WTC11 (cell line): ENCODE measurements around the gene SIK2. TPM values are rescaled to one million over a fixed set of nuclear protein-coding genes. Genes with fewer than 3 reads are reported as not detected.

Experiments
- ATAC-seq: fragments of 200-7000 bp; cut with Tn5 transposase; 2 replicates; pipeline ENCODE4 v1.10.0; 2021; ENCODE audit warnings: mild to moderate bottlenecking, moderate library complexity
- CTCF ChIA-PET: fragments of 300-600 bp; sonication (Branson Sonifier 250); formaldehyde crosslinking; loops from one replicate; lab custom pipeline; 2021; ENCODE audit warnings: antibody characterized with exemption; lab: Charles Lee
- POLR2A ChIA-PET: fragments of 350-600 bp; sonication (Branson Sonifier 250); formaldehyde crosslinking; loops from one replicate; lab custom pipeline; 2021; ENCODE audit warnings: antibody characterized with exemption; lab: Charles Lee
- DNase-seq: peaks from one replicate; pipeline ENCODE4 v3.0.0; 2021; ENCODE audit warnings: low spot score
- H3K27ac Mint-ChIP-seq: 2 replicates; pipeline ENCODE4 v1.8.0; 2021; ENCODE audit warnings: mixed read lengths
- H3K27me3 Mint-ChIP-seq: 2 replicates; pipeline ENCODE4 v1.8.0; 2021; ENCODE audit warnings: low read depth, mild to moderate bottlenecking, moderate library complexity, mixed read lengths
- H3K36me3 Mint-ChIP-seq: 2 replicates; pipeline ENCODE4 v1.8.0; 2021; ENCODE audit warnings: mixed read lengths
- H3K4me1 Mint-ChIP-seq: 2 replicates; pipeline ENCODE4 v1.8.0; 2022; ENCODE audit warnings: mixed read lengths
- H3K4me3 Mint-ChIP-seq: 2 replicates; pipeline ENCODE4 v1.8.0; 2021; ENCODE audit warnings: mild to moderate bottlenecking, moderate library complexity, mixed read lengths
- H3K9me3 Mint-ChIP-seq: 2 replicates; pipeline ENCODE4 v1.8.0; 2021; ENCODE audit warnings: mixed read lengths
- ATF1 ChIP-seq: sonication (generic); formaldehyde crosslinking; IDR thresholded peaks from 2 replicates; pipeline ENCODE4 v1.8.1; 2023; ENCODE audit warnings: mild to moderate bottlenecking, moderate library complexity, missing genetic modification reagents
- GTF2I ChIP-seq: fragments of 250-450 bp; sonication (Bioruptor Pico); conservative IDR thresholded peaks from 2 replicates; pipeline ENCODE4 v1.4.0; 2021; ENCODE audit warnings: mild to moderate bottlenecking
- NR2C2 ChIP-seq: sonication (generic); formaldehyde crosslinking; IDR thresholded peaks from 2 replicates; pipeline ENCODE4 v1.8.0; 2022; ENCODE audit warnings: mild to moderate bottlenecking, missing genetic modification reagents
- OVOL2 ChIP-seq: fragments of 250-450 bp; sonication (Bioruptor Pico); IDR thresholded peaks from 2 replicates; pipeline ENCODE4 v1.9.0; 2021; ENCODE audit warnings: mild to moderate bottlenecking, borderline replicate concordance
- TEAD1 ChIP-seq: sonication (generic); formaldehyde crosslinking; IDR thresholded peaks from 2 replicates; pipeline ENCODE4 v1.8.0; 2022; ENCODE audit warnings: mild to moderate bottlenecking, missing genetic modification reagents
- ZNF121 ChIP-seq: sonication (generic); formaldehyde crosslinking; IDR thresholded peaks from 2 replicates; pipeline ENCODE4 v1.8.0; 2023; ENCODE audit warnings: missing genetic modification reagents
- total RNA-seq: library from RNA; stranded (reverse); gene quantifications from 3 replicates; pipeline ENCODE4 v1.2.3, GENCODE V29; 2021
- TF ChIP-seq, protein P1 (sequence below): fragments of 250-450 bp; sonication (Bioruptor Pico); IDR thresholded peaks from 2 replicates; pipeline ENCODE4 v1.9.0; 2021; ENCODE audit warnings: mild to moderate bottlenecking, borderline replicate concordance
- TF ChIP-seq, protein P2 (sequence below): sonication (generic); formaldehyde crosslinking; IDR thresholded peaks from 2 replicates; pipeline ENCODE4 v1.8.0; 2023; ENCODE audit warnings: missing genetic modification reagents
- TF ChIP-seq, protein P3 (sequence below): sonication (generic); formaldehyde crosslinking; IDR thresholded peaks from 2 replicates; pipeline ENCODE4 v1.8.1; 2023; ENCODE audit warnings: mild to moderate bottlenecking, missing genetic modification reagents, moderate library complexity
- TF ChIP-seq, protein P4 (sequence below): sonication (generic); formaldehyde crosslinking; IDR thresholded peaks from 2 replicates; pipeline ENCODE4 v1.8.1; 2022; ENCODE audit warnings: mild to moderate bottlenecking, moderate library complexity, missing genetic modification reagents
- TF ChIP-seq, protein P5 (sequence below): sonication (generic); formaldehyde crosslinking; IDR thresholded peaks from 2 replicates; pipeline ENCODE4 v1.8.1; 2022; ENCODE audit warnings: low read depth, mild to moderate bottlenecking, moderate library complexity, missing genetic modification reagents, borderline replicate concordance
- TF ChIP-seq, protein P6 (sequence below): sonication (generic); formaldehyde crosslinking; IDR thresholded peaks from 2 replicates; pipeline ENCODE4 v1.8.0; 2022; ENCODE audit warnings: missing genetic modification reagents
- TF ChIP-seq, protein P7 (sequence below): fragments of 250-450 bp; sonication (Bioruptor Pico); IDR thresholded peaks from 2 replicates; pipeline ENCODE4 v1.9.0; 2021; ENCODE audit warnings: mild to moderate bottlenecking

The SIK2 gene
- total RNA-seq, 1 experiment from 2014 or later, result 7.2 TPM

DNA sequence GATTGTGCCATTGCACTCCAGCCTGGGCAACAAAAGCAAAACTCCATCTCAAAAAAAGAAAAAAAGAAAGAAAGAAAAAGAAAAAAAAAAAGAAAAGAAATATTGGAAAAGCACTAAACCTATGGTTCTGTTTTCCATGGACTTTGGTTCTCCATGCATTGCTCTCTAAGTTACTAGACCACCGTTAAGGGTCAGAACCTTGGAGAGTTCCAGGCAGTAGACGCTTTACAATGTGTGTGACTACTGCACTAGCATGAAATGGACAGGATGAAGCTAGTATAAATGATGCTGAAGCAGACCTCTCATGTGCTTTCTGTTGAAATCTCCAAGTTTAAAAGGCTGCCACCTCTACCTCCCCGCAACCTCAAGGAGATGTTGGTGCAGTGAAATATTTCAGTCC, 63.5 kb downstream of the SIK2 start:
- ATAC-seq, result peak; percentile 71
- Mint-ChIP-seq H3K36me3 (no peaks in the 10 kb centered on the region), H3K27me3 (no peaks in the 10 kb centered on the region), H3K27ac (no peak overlapping the region), H3K4me1 (peaks cover 8% of the 10 kb centered on the region), H3K4me3 (no peak overlapping the region), H3K9me3 (no peaks in the 10 kb centered on the region)
- peak; percentile 16 for DNase-seq
- ChIA-PET POLR2A (interaction anchor here (0.7 to 0.8 kb wide), 2 partner anchors 117 to 1546 kb away, joined by 3 read pairs; no protein-coding TSS in a partner anchor), CTCF (interaction anchor here (1.2 kb wide), 1 partner anchor 111 kb away, joined by 5 read pairs; no protein-coding TSS in a partner anchor)
- TF ChIP-seq, protein P1, sequence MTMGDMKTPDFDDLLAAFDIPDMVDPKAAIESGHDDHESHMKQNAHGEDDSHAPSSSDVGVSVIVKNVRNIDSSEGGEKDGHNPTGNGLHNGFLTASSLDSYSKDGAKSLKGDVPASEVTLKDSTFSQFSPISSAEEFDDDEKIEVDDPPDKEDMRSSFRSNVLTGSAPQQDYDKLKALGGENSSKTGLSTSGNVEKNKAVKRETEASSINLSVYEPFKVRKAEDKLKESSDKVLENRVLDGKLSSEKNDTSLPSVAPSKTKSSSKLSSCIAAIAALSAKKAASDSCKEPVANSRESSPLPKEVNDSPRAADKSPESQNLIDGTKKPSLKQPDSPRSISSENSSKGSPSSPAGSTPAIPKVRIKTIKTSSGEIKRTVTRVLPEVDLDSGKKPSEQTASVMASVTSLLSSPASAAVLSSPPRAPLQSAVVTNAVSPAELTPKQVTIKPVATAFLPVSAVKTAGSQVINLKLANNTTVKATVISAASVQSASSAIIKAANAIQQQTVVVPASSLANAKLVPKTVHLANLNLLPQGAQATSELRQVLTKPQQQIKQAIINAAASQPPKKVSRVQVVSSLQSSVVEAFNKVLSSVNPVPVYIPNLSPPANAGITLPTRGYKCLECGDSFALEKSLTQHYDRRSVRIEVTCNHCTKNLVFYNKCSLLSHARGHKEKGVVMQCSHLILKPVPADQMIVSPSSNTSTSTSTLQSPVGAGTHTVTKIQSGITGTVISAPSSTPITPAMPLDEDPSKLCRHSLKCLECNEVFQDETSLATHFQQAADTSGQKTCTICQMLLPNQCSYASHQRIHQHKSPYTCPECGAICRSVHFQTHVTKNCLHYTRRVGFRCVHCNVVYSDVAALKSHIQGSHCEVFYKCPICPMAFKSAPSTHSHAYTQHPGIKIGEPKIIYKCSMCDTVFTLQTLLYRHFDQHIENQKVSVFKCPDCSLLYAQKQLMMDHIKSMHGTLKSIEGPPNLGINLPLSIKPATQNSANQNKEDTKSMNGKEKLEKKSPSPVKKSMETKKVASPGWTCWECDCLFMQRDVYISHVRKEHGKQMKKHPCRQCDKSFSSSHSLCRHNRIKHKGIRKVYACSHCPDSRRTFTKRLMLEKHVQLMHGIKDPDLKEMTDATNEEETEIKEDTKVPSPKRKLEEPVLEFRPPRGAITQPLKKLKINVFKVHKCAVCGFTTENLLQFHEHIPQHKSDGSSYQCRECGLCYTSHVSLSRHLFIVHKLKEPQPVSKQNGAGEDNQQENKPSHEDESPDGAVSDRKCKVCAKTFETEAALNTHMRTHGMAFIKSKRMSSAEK (CRISPR knock-in tag), result no peak
- TF ChIP-seq NR2C2 (CRISPR knock-in tag) (no peak), GTF2I (no peak), ATF1 (no peak), ZNF121 (CRISPR knock-in tag) (no peak)
- TF ChIP-seq, protein P2, sequence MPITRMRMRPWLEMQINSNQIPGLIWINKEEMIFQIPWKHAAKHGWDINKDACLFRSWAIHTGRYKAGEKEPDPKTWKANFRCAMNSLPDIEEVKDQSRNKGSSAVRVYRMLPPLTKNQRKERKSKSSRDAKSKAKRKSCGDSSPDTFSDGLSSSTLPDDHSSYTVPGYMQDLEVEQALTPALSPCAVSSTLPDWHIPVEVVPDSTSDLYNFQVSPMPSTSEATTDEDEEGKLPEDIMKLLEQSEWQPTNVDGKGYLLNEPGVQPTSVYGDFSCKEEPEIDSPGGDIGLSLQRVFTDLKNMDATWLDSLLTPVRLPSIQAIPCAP (CRISPR knock-in tag), result no peak
- TF ChIP-seq, protein P3, sequence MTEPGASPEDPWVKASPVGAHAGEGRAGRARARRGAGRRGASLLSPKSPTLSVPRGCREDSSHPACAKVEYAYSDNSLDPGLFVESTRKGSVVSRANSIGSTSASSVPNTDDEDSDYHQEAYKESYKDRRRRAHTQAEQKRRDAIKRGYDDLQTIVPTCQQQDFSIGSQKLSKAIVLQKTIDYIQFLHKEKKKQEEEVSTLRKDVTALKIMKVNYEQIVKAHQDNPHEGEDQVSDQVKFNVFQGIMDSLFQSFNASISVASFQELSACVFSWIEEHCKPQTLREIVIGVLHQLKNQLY (CRISPR knock-in tag), result no peak

DNA sequence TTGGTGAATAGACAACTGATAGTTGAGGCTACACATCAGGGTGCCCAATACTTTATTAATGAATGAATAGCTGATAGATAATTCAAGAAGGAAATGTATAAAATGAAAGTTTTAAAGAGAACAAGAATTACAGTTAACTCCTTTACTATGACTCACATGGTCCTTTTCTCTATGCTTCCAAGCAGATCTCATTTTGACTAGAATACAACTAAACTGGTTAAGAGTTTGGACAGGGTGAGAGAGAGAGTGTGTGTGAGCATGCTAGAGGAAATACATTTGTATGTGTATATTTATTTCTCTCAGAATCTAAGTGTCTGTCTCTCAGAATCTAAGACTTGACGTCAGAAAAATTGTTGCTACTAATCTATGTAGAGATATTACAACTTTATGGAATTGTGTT, 66.7 kb downstream of the SIK2 start:
- Mint-ChIP-seq H3K36me3 (no peaks in the 10 kb centered on the region), H3K27me3 (no peaks in the 10 kb centered on the region), H3K4me1 (no peaks in the 10 kb centered on the region; the same call in 1 of the 2 replicates), H3K27ac (no peak overlapping the region), H3K9me3 (no peaks in the 10 kb centered on the region), H3K4me3 (no peak overlapping the region)
- ChIA-PET POLR2A (no interaction called here), CTCF (no interaction called here)
- TF ChIP-seq, protein P3 (CRISPR knock-in tag), result no peak
- TF ChIP-seq NR2C2 (CRISPR knock-in tag), result no peak
- no peak for TF ChIP-seq OVOL2
- TF ChIP-seq, protein P4, sequence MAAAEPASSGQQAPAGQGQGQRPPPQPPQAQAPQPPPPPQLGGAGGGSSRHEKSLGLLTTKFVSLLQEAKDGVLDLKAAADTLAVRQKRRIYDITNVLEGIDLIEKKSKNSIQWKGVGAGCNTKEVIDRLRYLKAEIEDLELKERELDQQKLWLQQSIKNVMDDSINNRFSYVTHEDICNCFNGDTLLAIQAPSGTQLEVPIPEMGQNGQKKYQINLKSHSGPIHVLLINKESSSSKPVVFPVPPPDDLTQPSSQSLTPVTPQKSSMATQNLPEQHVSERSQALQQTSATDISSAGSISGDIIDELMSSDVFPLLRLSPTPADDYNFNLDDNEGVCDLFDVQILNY (CRISPR knock-in tag), result no peak
- TF ChIP-seq, protein P5, sequence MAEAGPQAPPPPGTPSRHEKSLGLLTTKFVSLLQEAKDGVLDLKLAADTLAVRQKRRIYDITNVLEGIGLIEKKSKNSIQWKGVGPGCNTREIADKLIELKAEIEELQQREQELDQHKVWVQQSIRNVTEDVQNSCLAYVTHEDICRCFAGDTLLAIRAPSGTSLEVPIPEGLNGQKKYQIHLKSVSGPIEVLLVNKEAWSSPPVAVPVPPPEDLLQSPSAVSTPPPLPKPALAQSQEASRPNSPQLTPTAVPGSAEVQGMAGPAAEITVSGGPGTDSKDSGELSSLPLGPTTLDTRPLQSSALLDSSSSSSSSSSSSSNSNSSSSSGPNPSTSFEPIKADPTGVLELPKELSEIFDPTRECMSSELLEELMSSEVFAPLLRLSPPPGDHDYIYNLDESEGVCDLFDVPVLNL (CRISPR knock-in tag), result no peak
- TF ChIP-seq, protein P6, sequence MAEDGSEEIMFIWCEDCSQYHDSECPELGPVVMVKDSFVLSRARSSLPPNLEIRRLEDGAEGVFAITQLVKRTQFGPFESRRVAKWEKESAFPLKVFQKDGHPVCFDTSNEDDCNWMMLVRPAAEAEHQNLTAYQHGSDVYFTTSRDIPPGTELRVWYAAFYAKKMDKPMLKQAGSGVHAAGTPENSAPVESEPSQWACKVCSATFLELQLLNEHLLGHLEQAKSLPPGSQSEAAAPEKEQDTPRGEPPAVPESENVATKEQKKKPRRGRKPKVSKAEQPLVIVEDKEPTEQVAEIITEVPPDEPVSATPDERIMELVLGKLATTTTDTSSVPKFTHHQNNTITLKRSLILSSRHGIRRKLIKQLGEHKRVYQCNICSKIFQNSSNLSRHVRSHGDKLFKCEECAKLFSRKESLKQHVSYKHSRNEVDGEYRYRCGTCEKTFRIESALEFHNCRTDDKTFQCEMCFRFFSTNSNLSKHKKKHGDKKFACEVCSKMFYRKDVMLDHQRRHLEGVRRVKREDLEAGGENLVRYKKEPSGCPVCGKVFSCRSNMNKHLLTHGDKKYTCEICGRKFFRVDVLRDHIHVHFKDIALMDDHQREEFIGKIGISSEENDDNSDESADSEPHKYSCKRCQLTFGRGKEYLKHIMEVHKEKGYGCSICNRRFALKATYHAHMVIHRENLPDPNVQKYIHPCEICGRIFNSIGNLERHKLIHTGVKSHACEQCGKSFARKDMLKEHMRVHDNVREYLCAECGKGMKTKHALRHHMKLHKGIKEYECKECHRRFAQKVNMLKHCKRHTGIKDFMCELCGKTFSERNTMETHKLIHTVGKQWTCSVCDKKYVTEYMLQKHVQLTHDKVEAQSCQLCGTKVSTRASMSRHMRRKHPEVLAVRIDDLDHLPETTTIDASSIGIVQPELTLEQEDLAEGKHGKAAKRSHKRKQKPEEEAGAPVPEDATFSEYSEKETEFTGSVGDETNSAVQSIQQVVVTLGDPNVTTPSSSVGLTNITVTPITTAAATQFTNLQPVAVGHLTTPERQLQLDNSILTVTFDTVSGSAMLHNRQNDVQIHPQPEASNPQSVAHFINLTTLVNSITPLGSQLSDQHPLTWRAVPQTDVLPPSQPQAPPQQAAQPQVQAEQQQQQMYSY (CRISPR knock-in tag), result no peak
- TF ChIP-seq, protein P2 (CRISPR knock-in tag), result no peak
- TF ChIP-seq, protein P7, sequence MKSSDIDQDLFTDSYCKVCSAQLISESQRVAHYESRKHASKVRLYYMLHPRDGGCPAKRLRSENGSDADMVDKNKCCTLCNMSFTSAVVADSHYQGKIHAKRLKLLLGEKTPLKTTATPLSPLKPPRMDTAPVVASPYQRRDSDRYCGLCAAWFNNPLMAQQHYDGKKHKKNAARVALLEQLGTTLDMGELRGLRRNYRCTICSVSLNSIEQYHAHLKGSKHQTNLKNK (CRISPR knock-in tag), result no peak
- TF ChIP-seq TEAD1, result no peak
- no peak for ATAC-seq
- DNase-seq, result no peak
